Duodenal mucosa (tissue), 2 donors: ENCODE measurements around the gene DMGDH.

Source experiments
- H3K27ac ChIP-seq: one replicate; pipeline ENCODE4 v1.7.0; 2013; ENCODE audit warnings: low read depth, low read length
- H3K27me3 ChIP-seq, 2 donors: one replicate each; pipeline ENCODE4 v1.7.0; 2013; ENCODE audit warnings: low read length in 2 of 2, control low read depth in 1 of 2; ENCODE audit not compliant: insufficient read depth in 2 of 2, control insufficient read depth in 1 of 2
- H3K36me3 ChIP-seq, 2 donors: one replicate each; pipeline ENCODE4 v1.7.0; 2013; ENCODE audit warnings: low read length in 2 of 2, control low read depth in 1 of 2; ENCODE audit not compliant: insufficient read depth in 2 of 2, control insufficient read depth in 1 of 2
- H3K4me1 ChIP-seq, 2 donors: one replicate each; pipeline ENCODE4 v1.7.0; 2013; ENCODE audit warnings: low read length in 2 of 2, control low read depth in 1 of 2; ENCODE audit not compliant: insufficient read depth in 2 of 2, control insufficient read depth in 1 of 2
- H3K4me3 ChIP-seq, 2 donors: one replicate each; pipeline ENCODE4 v1.7.0; 2013; ENCODE audit warnings: low read length in 2 of 2, low read depth in 1 of 2
- H3K9ac ChIP-seq, 2 donors: one replicate each; pipeline ENCODE4 v1.7.0; 2013; ENCODE audit warnings: low read length in 2 of 2, low read depth in 1 of 2
- H3K9me3 ChIP-seq, 2 donors: one replicate each; pipeline ENCODE4 v1.7.0; 2013; ENCODE audit warnings: low read length in 2 of 2, control low read depth in 1 of 2; ENCODE audit not compliant: control insufficient read depth in 1 of 2

Gene DMGDH

GRCh38 chr5:79093762-79094161, 24.3 kb upstream of the DMGDH start:
- no peaks in the 10 kb centered on the region for H3K4me1 ChIP-seq
- H3K9me3 ChIP-seq, result no peaks in the 10 kb centered on the region
- no peak overlapping the region for H3K4me3 ChIP-seq
- no peak overlapping the region for H3K27ac ChIP-seq
- no peaks in the 10 kb centered on the region for H3K27me3 ChIP-seq
- no peak overlapping the region for H3K9ac ChIP-seq
- no peaks in the 10 kb centered on the region for H3K36me3 ChIP-seq

DNA sequence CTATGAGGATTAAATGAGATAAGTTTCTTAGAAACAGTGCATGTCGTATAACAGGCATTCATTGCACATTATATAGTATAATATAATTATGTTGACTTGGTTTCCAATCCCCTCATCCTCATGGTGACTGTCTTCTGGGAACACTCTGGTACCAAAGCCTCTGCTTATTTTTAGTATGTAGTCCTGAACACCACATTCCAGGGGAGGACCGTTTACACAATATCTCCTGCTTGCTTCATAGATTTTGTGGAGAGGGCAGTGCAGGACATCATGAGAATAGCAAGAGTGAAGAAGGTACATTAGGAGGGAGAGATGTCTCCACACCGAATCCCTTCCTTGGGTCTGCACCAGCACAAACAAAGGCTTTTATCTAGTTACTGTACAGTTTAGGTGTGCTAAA, 21.6 kb upstream of the DMGDH start:
- Histone ChIP-seq H3K36me3 (no peaks in the 10 kb centered on the region), H3K9me3 (no peaks in the 10 kb centered on the region), H3K27me3 (no peaks in the 10 kb centered on the region), H3K4me1 (no peaks in the 10 kb centered on the region), H3K9ac (no peak overlapping the region), H3K4me3 (no peak overlapping the region), H3K27ac (no peak overlapping the region)

- no peaks in the 10 kb centered on the region for H3K36me3 ChIP-seq
- no peak overlapping the region for H3K9ac ChIP-seq
- no peaks in the 10 kb centered on the region for H3K27me3 ChIP-seq
- H3K4me1 ChIP-seq, result no peaks in the 10 kb centered on the region
- no peaks in the 10 kb centered on the region for H3K9me3 ChIP-seq
- no peak overlapping the region for H3K4me3 ChIP-seq
- H3K27ac ChIP-seq, result no peak overlapping the region
Measured at GRCh38 chr5:79088507-79088906, 19.0 kb upstream of the DMGDH start.

DNA sequence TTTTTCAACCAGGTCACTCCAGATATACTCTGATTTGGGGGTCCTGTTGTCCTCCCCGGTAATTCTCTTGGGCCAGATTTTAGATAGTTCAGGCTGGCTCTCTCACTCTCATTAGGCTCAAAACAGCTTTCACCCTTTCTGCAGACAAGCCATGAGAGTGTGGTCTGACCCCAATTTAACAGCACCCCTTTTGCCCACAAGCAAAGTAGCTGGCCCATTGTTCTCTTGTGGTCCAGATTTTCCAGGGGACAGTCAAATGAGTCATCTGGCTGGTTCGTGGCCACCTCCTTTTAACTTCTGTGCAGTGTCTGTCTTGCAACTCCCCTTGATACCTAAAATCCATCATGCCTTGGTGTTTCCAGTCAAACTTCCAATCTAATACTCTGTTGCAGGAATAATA, 16.6 kb upstream of the DMGDH start:
- Histone ChIP-seq H3K36me3 (no peaks in the 10 kb centered on the region), H3K4me3 (no peak overlapping the region), H3K27ac (no peak overlapping the region), H3K9me3 (no peaks in the 10 kb centered on the region), H3K9ac (no peak overlapping the region), H3K27me3 (no peaks in the 10 kb centered on the region), H3K4me1 (no peaks in the 10 kb centered on the region)

- Histone ChIP-seq H3K9ac (no peak overlapping the region), H3K27ac (no peak overlapping the region), H3K4me3 (no peak overlapping the region), H3K27me3 (no peaks in the 10 kb centered on the region), H3K36me3 (no peaks in the 10 kb centered on the region), H3K9me3 (no peaks in the 10 kb centered on the region), H3K4me1 (no peaks in the 10 kb centered on the region)
Measured at GRCh38 chr5:79081779-79082178, 12.3 kb upstream of the DMGDH start.

DNA sequence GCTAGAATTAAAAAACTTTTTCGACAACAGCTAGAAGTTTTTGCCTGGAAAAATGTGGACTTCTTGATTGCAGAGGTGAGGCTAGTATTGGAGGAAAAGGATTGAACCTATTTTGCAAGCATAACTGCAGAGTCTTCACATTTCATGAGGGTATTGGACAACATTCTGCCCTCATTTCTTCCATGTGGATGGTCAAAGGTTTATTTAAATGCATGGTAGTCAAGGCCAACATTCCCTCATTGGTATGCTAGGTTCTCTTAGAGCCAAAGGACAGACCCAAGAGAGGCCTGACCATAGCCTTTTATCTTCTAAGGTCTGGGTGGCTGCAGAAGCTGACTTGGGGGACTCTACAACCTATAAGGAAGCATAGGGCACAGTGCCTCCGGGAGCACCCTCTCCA, 11.3 kb upstream of the DMGDH start:
- no peak overlapping the region for H3K9ac ChIP-seq
- no peaks in the 10 kb centered on the region for H3K4me1 ChIP-seq
- no peaks in the 10 kb centered on the region for H3K27me3 ChIP-seq
- H3K4me3 ChIP-seq, result no peak overlapping the region
- H3K27ac ChIP-seq, result no peak overlapping the region
- no peaks in the 10 kb centered on the region for H3K9me3 ChIP-seq
- no peaks in the 10 kb centered on the region for H3K36me3 ChIP-seq

DNA sequence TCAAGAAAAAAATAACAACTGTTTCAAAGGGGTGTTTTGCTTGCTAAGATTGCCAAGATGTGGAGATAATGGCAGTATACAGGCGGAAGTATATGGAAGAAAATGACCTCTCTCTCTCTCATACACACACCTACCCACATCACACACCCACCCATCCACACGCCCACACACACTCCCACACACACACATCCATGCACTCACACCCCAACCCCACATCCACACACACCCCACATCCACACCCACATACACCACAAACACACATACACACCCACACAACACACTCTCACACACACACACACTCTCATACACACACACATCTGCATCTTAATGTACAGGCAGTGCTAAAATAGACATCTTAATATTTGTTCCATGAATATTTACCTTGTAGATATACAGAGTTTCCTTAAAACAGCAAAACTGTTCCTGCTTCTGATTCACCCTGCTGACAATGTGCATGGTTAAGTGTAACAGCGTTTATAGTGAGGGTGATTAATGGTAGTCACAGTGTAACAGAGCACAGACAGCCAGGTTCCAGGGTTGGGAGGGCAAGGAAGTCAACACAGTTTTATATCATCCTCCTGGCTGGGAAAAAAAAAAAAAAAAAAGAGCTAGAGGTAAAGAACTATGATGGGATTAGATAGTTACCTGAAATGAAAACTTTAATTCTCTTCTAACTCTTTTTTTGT, 8.3 kb upstream of the DMGDH start:
- no peaks in the 10 kb centered on the region for H3K9me3 ChIP-seq
- H3K36me3 ChIP-seq, result no peaks in the 10 kb centered on the region
- peaks cover 0 to 5% of the 10 kb centered on the region in 2 donors for H3K27me3 ChIP-seq
- H3K4me1 ChIP-seq, result no peaks in the 10 kb centered on the region
- no peak overlapping the region for H3K9ac ChIP-seq
- H3K4me3 ChIP-seq, result no peak overlapping the region
- H3K27ac ChIP-seq, result no peak overlapping the region

DNA sequence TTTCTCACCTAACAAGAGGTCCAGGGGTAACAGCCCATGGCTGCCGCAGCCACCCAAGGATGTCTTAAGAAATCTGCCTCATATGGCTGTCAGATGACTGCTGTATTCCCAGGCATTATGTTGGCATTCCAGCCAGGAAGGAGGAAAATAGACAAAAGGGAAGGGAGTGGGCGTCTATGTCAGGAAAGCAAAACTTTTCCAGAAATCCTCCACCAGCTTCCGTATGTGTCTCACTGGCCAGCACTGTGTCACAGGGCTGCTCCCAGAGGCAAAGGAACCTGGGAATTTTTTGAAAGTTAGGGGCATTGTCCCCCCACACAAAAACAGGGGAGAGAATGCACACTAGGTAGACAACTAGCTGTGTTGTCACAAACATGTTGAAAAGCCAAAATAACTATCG, 7.3 kb upstream of the DMGDH start:
- no peak overlapping the region for H3K9ac ChIP-seq

GRCh38 chr5:79075646-79076426, 6.4 kb upstream of the DMGDH start:
- Histone ChIP-seq H3K36me3 (no peaks in the 10 kb centered on the region), H3K27ac (no peak overlapping the region), H3K4me1 (no peaks in the 10 kb centered on the region), H3K27me3 (peaks cover 0 to 5% of the 10 kb centered on the region in 2 donors), H3K9ac (no peak overlapping the region), H3K9me3 (no peaks in the 10 kb centered on the region), H3K4me3 (no peak overlapping the region)

More for the DNA sequence above, 7.3 kb upstream of the DMGDH start:
- Histone ChIP-seq H3K9me3 (no peaks in the 10 kb centered on the region), H3K4me3 (no peak overlapping the region), H3K27me3 (peaks cover 0 to 5% of the 10 kb centered on the region in 2 donors), H3K27ac (no peak overlapping the region), H3K4me1 (no peaks in the 10 kb centered on the region), H3K36me3 (no peaks in the 10 kb centered on the region)

DNA sequence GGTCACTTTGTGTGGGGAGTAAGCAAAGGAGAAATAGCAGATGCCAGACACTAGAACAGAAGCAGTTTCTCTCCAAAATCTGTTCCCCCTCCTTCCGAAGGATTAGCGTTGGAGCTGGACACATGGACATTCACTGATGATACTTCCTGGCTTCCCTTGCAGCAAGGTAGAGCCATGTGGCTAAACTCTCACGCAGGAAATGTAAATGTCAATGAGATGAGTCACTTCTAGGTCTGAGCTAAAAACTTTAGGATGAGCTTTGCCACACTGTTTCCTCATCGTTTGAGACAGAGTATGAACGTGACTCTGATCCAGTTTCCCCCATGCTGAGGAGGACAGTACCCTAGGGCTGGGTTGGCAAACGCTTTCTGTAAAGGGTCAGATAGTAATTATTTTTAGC, 5.2 kb upstream of the DMGDH start:
- no peaks in the 10 kb centered on the region for H3K4me1 ChIP-seq
- no peak overlapping the region for H3K27ac ChIP-seq
- no peaks in the 10 kb centered on the region for H3K9me3 ChIP-seq
- no peak overlapping the region for H3K9ac ChIP-seq
- no peak overlapping the region for H3K4me3 ChIP-seq
- no peaks in the 10 kb centered on the region for H3K36me3 ChIP-seq
- peaks cover 5% of the 10 kb centered on the region in 2 donors for H3K27me3 ChIP-seq
